ENCODE measurements around the gene TMEM52. TPM values are rescaled to one million over a fixed set of nuclear protein-coding genes. Genes with fewer than 3 reads are reported as not detected.

TMEM52 gene
- total RNA-seq, 2 experiments from 2014 or later, result 1.7 to 2.5 TPM

DNA sequence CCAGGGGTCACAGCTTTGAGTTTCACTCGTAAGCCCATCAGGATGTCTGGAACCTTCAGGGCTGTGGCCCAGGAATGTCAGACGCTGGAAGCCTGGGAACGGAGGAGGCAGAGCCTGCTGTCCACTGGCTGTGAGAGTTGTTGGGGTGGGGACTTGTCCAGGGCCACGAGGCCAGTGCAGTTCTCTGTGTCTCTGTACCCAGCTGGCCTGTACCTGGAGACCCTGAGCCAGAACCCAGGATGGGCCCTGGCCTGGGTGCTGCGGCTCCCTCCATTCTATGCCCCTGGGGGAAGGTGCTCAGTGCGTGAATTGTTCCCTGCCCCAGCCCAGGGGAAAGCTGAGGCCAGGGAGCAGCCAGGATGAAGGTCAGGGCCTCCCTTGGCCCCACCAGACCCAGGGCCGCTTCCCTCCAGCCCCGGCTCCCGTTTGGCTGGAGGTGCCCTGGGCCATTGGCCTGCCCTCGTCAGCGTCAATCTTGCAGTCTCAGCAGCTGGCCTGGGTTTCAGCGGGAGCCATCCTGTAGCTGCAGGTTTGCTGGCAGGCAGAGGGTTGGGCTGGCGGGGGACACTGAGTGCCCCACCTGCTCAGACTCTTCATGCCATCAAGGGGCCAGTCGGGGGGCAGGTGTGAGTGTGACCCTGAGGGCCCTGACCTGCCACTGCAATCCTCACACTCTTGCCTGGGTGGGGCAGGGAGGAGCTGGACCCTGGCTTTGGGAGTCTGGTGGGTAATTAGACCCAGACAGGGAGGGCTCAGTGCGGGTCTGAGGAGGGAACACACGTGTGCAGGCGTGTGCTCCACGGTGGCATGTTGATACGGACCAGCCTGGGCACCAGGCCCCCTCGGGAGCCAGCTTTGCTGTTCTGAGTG, 4.7 kb downstream of the TMEM52 start:
- POLR2A ChIA-PET, result no interaction called here
- H3K9me3 ChIP-seq (ENCODE audit: low read length), result no peaks in the 10 kb centered on the region
- intact Hi-C loops (cut with micrococcal nuclease; ENCODE audit: unreplicated experiment), result no loop called here

DNA sequence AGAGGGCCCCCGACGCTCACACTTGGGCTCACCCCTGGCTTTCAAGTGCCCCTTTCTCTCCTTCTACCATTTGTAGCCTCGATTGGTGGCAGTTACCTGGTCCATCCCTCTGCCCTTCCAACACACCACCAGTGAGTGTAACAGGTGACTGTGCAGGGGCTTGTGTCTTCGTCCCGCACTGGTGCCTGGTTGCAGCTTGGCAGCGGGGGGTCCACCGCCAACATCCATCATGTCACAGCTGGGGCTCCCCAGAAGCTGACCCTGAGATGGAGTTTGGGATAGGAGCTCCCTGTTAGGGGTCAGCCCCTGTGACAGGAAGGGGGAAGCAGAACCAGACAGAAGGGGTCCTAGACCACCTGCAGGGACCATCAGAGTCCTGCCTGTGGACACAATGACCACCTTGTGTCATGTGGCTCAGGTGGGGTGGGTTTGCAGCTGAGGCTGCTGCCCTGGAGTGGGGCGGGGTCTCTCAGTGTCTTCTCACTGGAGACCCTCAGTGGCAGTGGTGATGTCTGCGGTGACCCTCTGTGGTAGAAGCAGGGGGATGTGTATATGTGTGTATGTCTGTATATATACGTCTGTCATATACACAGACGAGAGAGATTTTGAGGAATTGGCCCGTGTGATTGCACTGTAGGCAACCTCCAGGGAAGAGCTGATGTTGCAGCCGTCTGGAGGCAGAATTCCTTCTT, 7.6 kb downstream of the TMEM52 start:
- BruUV-seq (replicated peaks), result no TSS peak
- Histone ChIP-seq H4K20me1 (ENCODE audit: insufficient read depth, low read length) (no peaks in the 10 kb centered on the region), H2AFZ (ENCODE audit: low read length) (no peak overlapping the region), H3K4me1 (ENCODE audit: insufficient read depth, low read length, poor library complexity, severe bottlenecking) (peaks cover 33% of the 10 kb centered on the region), H3K4me2 (ENCODE audit: low read length) (no peak overlapping the region), H3K4me3 (ENCODE audit: low read depth, low read length, poor library complexity, severe bottlenecking) (no peak overlapping the region), H3K9me2 (ENCODE audit: insufficient read depth, low read length) (no peaks in the 10 kb centered on the region), H3K79me2 (ENCODE audit: insufficient read depth, low read depth, low read length) (no peaks in the 10 kb centered on the region), H3K27ac (ENCODE audit: low read depth, low read length, poor library complexity, severe bottlenecking) (no peak overlapping the region), H3K36me3 (ENCODE audit: insufficient read depth, low read length) (no peaks in the 10 kb centered on the region), H3K9me3 (ENCODE audit: low read length) (no peaks in the 10 kb centered on the region)
- no peak for TF ChIP-seq EZH2phosphoT487 (IDR thresholded peaks at IDR 0.05; ENCODE audit: borderline replicate concordance, low read depth, low read length)
- TF ChIP-seq, protein P1, sequence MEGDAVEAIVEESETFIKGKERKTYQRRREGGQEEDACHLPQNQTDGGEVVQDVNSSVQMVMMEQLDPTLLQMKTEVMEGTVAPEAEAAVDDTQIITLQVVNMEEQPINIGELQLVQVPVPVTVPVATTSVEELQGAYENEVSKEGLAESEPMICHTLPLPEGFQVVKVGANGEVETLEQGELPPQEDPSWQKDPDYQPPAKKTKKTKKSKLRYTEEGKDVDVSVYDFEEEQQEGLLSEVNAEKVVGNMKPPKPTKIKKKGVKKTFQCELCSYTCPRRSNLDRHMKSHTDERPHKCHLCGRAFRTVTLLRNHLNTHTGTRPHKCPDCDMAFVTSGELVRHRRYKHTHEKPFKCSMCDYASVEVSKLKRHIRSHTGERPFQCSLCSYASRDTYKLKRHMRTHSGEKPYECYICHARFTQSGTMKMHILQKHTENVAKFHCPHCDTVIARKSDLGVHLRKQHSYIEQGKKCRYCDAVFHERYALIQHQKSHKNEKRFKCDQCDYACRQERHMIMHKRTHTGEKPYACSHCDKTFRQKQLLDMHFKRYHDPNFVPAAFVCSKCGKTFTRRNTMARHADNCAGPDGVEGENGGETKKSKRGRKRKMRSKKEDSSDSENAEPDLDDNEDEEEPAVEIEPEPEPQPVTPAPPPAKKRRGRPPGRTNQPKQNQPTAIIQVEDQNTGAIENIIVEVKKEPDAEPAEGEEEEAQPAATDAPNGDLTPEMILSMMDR (conservative IDR thresholded peaks at IDR 0.05; ENCODE audit: low read length), result no peak
- intact Hi-C loops (cut with micrococcal nuclease; ENCODE audit: unreplicated experiment), result no loop called here
- ChIA-PET POLR2A (no interaction called here), CTCF (ENCODE audit: unreplicated experiment) (no interaction called here)
- DNase-seq (ENCODE audit: low spot score), result no peak

More for the DNA sequence above, 4.7 kb downstream of the TMEM52 start:
- no peak for DNase-seq (ENCODE audit: low spot score)
- CTCF ChIA-PET (ENCODE audit: unreplicated experiment), result no interaction called here
- Histone ChIP-seq H3K27ac (ENCODE audit: low read depth, low read length, poor library complexity, severe bottlenecking) (no peak overlapping the region), H3K4me1 (ENCODE audit: insufficient read depth, low read length, poor library complexity, severe bottlenecking) (peaks cover 19% of the 10 kb centered on the region), H4K20me1 (ENCODE audit: insufficient read depth, low read length) (no peaks in the 10 kb centered on the region), H3K36me3 (ENCODE audit: insufficient read depth, low read length) (no peaks in the 10 kb centered on the region), H3K79me2 (ENCODE audit: insufficient read depth, low read depth, low read length) (no peaks in the 10 kb centered on the region), H2AFZ (ENCODE audit: low read length) (no peak overlapping the region), H3K9me2 (ENCODE audit: insufficient read depth, low read length) (no peaks in the 10 kb centered on the region), H3K4me3 (ENCODE audit: low read depth, low read length, poor library complexity, severe bottlenecking) (no peak overlapping the region), H3K4me2 (ENCODE audit: low read length) (no peak overlapping the region)
- no TSS peak for BruUV-seq (replicated peaks)
- TF ChIP-seq EZH2phosphoT487 (IDR thresholded peaks at IDR 0.05; ENCODE audit: borderline replicate concordance, low read depth, low read length), result no peak

DNA sequence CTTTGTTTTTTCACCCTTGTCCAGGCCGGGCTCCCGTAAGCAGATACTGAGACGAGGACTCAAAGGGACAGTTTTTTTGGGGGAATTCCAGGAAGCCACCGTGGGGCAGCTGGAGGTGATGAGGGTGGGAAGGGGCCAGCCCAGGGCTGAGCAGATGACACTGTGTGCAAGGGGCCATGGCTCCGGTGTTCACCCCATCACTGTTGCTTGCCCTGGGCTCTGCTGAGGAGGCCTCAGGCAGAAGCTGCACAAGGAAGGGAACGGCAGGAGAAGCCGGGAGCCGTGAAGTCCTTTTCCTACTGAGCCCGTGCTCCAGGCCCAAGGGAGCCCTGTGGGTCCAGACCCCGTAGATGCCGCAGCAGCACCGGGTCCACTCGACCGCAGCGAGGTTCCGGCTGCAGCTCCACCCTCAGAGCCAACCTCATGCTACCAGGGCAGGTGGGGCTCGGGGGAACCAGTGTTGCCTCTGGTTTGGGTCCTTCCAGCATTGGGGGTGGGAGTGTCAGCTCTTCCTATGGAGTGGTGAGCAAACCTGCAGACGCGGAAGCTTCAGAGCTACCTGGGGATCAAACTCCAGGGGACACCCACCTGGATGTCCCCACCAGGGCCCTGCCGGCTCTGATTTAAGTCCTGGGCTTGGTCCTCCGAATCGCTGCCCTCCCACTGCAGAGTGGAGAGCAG, 8.3 kb downstream of the TMEM52 start:
- Histone ChIP-seq H3K36me3 (ENCODE audit: insufficient read depth, low read length) (no peaks in the 10 kb centered on the region), H2AFZ (ENCODE audit: low read length) (no peak overlapping the region), H3K4me3 (ENCODE audit: low read depth, low read length, poor library complexity, severe bottlenecking) (no peak overlapping the region), H3K4me2 (ENCODE audit: low read length) (0 out of 2 replicates have a peak overlapping the region, but pooled peaks have one; percentile 36), H3K27ac (ENCODE audit: low read depth, low read length, poor library complexity, severe bottlenecking) (no peak overlapping the region), H3K4me1 (ENCODE audit: insufficient read depth, low read length, poor library complexity, severe bottlenecking) (peaks cover 40% of the 10 kb centered on the region), H3K79me2 (ENCODE audit: insufficient read depth, low read depth, low read length) (no peaks in the 10 kb centered on the region), H4K20me1 (ENCODE audit: insufficient read depth, low read length) (no peaks in the 10 kb centered on the region), H3K9me3 (ENCODE audit: low read length) (no peaks in the 10 kb centered on the region), H3K9me2 (ENCODE audit: insufficient read depth, low read length) (no peaks in the 10 kb centered on the region)
- no TSS peak for BruUV-seq (replicated peaks)
- TF ChIP-seq EZH2phosphoT487 (IDR thresholded peaks at IDR 0.05; ENCODE audit: borderline replicate concordance, low read depth, low read length), result no peak
- TF ChIP-seq, protein P1 (conservative IDR thresholded peaks at IDR 0.05; ENCODE audit: low read length), result no peak
- POLR2A ChIA-PET, result interaction anchor here (0.6 kb wide), 1 partner anchor 75 kb away, joined by 6 read pairs; no protein-coding TSS in a partner anchor
- intact Hi-C loops (cut with micrococcal nuclease; ENCODE audit: unreplicated experiment), result no loop called here
- CTCF ChIA-PET (ENCODE audit: unreplicated experiment), result no interaction called here
- DNase-seq (ENCODE audit: low spot score), result no peak
